A549 treated with ZK216348 at 1 μM for 4 hours (cell line): ENCODE measurements around the gene MMP12. TPM values are rescaled to one million over a fixed set of nuclear protein-coding genes. Genes with fewer than 3 reads are reported as not detected.

Source experiments
- total RNA-seq: library from RNA; stranded (reverse); fragments of 200-300 nt; extraction: Qiagen RNA extraction; gene quantifications from 5 replicates; pipeline ENCODE4 v1.2.3, GENCODE V29; 2022; ENCODE audit warnings: low read depth

Gene MMP12
- 0.12 to 0.13 TPM in 2 of 5 replicates, not detected in the others for total RNA-seq

GRCh38 chr11:102874852-102875251, at the start of gene MMP12:
TSS of gene MMP12 (minus strand) at chr11:102874982. CDS start at chr11:102874937, 45 bp downstream.

GRCh38 chr11:102843489-102843888, 31.3 kb downstream of the MMP12 start, which contains the start of gene MMP3:
TSS of gene MMP3 (minus strand) at chr11:102843609. CDS start at chr11:102843546, 63 bp downstream.

Other genes starting within 250 kb of the MMP12 start
- not detected in 5 replicates for gene MMP20, start 249.7 kb downstream of the MMP12 start, total RNA-seq
- not detected in 5 replicates for gene MMP27, start 169.2 kb downstream of the MMP12 start, total RNA-seq
- gene MMP8, start 150.0 kb downstream of the MMP12 start, total RNA-seq, result not detected in 5 replicates
- 0.70 to 1.5 TPM (median 0.94 TPM) in 5 replicates for gene MMP10, start 94.4 kb downstream of the MMP12 start, total RNA-seq
- gene MMP1, start 76.8 kb downstream of the MMP12 start, total RNA-seq, result 0.58 to 1.3 TPM (median 1.0 TPM) in 5 replicates
- not detected in 5 replicates for gene MMP3, start 31.4 kb downstream of the MMP12 start, total RNA-seq
- gene MMP13, start 80.8 kb upstream of the MMP12 start, total RNA-seq, result 0.09 to 0.15 TPM in 2 of 5 replicates, not detected in the others
- 56.7 to 67.1 TPM (median 61.2 TPM) in 5 replicates for gene DCUN1D5, start 217.2 kb upstream of the MMP12 start, total RNA-seq
- 5.8 to 8.3 TPM (median 6.4 TPM) in 5 replicates for gene DYNC2H1, start 234.4 kb upstream of the MMP12 start, total RNA-seq